ENCODE measurements around the gene ACOX3. TPM values are rescaled to one million over a fixed set of nuclear protein-coding genes. Genes with fewer than 3 reads are reported as not detected.

Gene ACOX3
- polyA plus RNA-seq, 1 of the 3 experiments (the other 2 are of a cell fraction), result 8.4 TPM

DNA sequence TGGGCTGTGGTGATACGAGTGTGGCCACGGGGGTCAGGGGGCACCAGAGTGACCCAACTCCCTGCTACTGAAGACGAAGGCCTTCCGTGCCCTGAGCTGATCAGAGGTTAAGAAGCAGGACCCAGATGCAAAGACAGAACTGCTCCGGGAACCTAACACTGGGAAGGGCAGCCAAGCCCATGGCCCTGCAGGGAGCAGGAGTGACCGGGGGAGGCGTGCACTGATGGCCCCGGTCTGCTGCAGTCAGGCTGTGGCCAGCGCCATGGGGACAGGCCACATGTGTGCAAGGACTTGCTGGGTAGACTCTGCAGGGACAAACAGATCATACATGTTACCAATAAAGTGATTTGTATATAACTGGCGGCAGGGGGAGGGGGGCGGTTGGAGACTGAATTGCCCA, 74.6 kb downstream of the ACOX3 start:
- no peak for TF ChIP-seq GABPA (IDR thresholded peaks at IDR 0.05; ENCODE audit: low read depth)
- no peak for TF ChIP-seq MEF2A (IDR thresholded peaks at IDR 0.05; ENCODE audit: borderline replicate concordance, low read depth)
- no peak for TF ChIP-seq REST (IDR thresholded peaks at IDR 0.05; ENCODE audit: low read depth, low read length)
- TF ChIP-seq IRF3 (IDR thresholded peaks at IDR 0.05; ENCODE audit: low read depth, low read length), result no peak
- TF ChIP-seq RFX5 (IDR thresholded peaks at IDR 0.05; ENCODE audit: low read length), result no peak
- TF ChIP-seq YY1 (IDR thresholded peaks at IDR 0.05; ENCODE audit: low read depth), result no peak
- no peak for TF ChIP-seq EZH2phosphoT487 (IDR thresholded peaks at IDR 0.05; ENCODE audit: borderline replicate concordance, low read depth)
- TF ChIP-seq SIN3A (IDR thresholded peaks at IDR 0.05; ENCODE audit: borderline replicate concordance, low read depth, low read length), result no peak
- TF ChIP-seq JUND (IDR thresholded peaks at IDR 0.05), result no peak
- TF ChIP-seq, protein P1, sequence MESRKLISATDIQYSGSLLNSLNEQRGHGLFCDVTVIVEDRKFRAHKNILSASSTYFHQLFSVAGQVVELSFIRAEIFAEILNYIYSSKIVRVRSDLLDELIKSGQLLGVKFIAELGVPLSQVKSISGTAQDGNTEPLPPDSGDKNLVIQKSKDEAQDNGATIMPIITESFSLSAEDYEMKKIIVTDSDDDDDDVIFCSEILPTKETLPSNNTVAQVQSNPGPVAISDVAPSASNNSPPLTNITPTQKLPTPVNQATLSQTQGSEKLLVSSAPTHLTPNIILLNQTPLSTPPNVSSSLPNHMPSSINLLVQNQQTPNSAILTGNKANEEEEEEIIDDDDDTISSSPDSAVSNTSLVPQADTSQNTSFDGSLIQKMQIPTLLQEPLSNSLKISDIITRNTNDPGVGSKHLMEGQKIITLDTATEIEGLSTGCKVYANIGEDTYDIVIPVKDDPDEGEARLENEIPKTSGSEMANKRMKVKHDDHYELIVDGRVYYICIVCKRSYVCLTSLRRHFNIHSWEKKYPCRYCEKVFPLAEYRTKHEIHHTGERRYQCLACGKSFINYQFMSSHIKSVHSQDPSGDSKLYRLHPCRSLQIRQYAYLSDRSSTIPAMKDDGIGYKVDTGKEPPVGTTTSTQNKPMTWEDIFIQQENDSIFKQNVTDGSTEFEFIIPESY (IDR thresholded peaks at IDR 0.05; ENCODE audit: borderline replicate concordance, low read depth), result no peak
- TF ChIP-seq RXRA (IDR thresholded peaks at IDR 0.05; ENCODE audit: borderline replicate concordance, low read depth), result no peak
- no peak for TF ChIP-seq POLR2AphosphoS5 (IDR thresholded peaks at IDR 0.05; ENCODE audit: low read depth, low read length)
- no peak for TF ChIP-seq FOXJ3 (CRISPR knock-in tag; IDR thresholded peaks at IDR 0.05)
- TF ChIP-seq, protein P2, sequence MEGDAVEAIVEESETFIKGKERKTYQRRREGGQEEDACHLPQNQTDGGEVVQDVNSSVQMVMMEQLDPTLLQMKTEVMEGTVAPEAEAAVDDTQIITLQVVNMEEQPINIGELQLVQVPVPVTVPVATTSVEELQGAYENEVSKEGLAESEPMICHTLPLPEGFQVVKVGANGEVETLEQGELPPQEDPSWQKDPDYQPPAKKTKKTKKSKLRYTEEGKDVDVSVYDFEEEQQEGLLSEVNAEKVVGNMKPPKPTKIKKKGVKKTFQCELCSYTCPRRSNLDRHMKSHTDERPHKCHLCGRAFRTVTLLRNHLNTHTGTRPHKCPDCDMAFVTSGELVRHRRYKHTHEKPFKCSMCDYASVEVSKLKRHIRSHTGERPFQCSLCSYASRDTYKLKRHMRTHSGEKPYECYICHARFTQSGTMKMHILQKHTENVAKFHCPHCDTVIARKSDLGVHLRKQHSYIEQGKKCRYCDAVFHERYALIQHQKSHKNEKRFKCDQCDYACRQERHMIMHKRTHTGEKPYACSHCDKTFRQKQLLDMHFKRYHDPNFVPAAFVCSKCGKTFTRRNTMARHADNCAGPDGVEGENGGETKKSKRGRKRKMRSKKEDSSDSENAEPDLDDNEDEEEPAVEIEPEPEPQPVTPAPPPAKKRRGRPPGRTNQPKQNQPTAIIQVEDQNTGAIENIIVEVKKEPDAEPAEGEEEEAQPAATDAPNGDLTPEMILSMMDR (IDR thresholded peaks at IDR 0.05), result no peak
- no peak for TF ChIP-seq NRF1 (IDR thresholded peaks at IDR 0.05; ENCODE audit: low read depth, low read length)
- no peak for TF ChIP-seq NFIC (IDR thresholded peaks at IDR 0.05; ENCODE audit: borderline replicate concordance)
- no peak for TF ChIP-seq TEAD4 (IDR thresholded peaks at IDR 0.05; ENCODE audit: borderline replicate concordance, insufficient read depth)

More for the DNA sequence above, 74.6 kb downstream of the ACOX3 start:
- Histone ChIP-seq H3K4me2 (no peak overlapping the region), H3K36me3 (replicated peaks in 1 of 2; ENCODE audit: control insufficient read depth in 1 of 2, insufficient read depth in 2 of 2, low read length in 1 of 2) (no peaks in the 10 kb centered on the region), H3K79me2 (ENCODE audit: insufficient read depth) (no peaks in the 10 kb centered on the region), H3K9ac (no peak overlapping the region), H3F3A (replicated peaks; ENCODE audit: insufficient read depth) (no peaks in the 10 kb centered on the region), H3K4me1 (ENCODE audit: control insufficient read depth in 1 of 2, insufficient read depth in 2 of 2, low read depth in 1 of 2, low read length in 1 of 2) (peaks cover 0 to 15% of the 10 kb centered on the region in 2 experiments; a peak in 2 of 4 replicates), H3K4me3 (ENCODE audit: low read depth in 2 of 2, low read length in 1 of 2) (no peak overlapping the region), H2AFZ (ENCODE audit: low read depth) (no peak overlapping the region), H3K9me3 (peaks cover 11% of the 10 kb centered on the region; the same call in 1 of the 2 replicates), H4K20me1 (ENCODE audit: insufficient read depth) (no peaks in the 10 kb centered on the region), H3K27me3 (ENCODE audit: insufficient read depth) (no peaks in the 10 kb centered on the region), H3K9me2 (no peaks in the 10 kb centered on the region), H3K27ac (ENCODE audit: low read depth in 2 of 2, low read length in 1 of 2) (no peak overlapping the region; a peak in 1 of 4 replicates)
- ChIA-PET CTCF (interaction anchor here (1.2 to 1.4 kb wide), 2 partner anchors 37 to 74 kb away, joined by 4 to 5 read pairs; no protein-coding TSS in a partner anchor), POLR2A (no interaction called here)
- DNase-seq, result peak; percentile 68
- WGBS (ENCODE audit: low lambda C conversion rate), result 81% methylated on average over 7 of the region's 11 CpGs
